ENCODE measurements around the gene PPP1R12B.
"Not testable (repeated sequence)": the region's sequence is repeated elsewhere in the genome, so short reads cannot be mapped to it uniquely, and the experiment has no call there.

Gene PPP1R12B

GRCh38 chr1:202438393-202439174 is 90.1 kb downstream of the PPP1R12B start:
- DNase-seq, result no peak

GRCh38 chr1:202439308-202439707 is 90.8 kb downstream of the PPP1R12B start:
- DNase-seq, result no peak

- not testable (repeated sequence) for DNase-seq
Observed at GRCh38 chr1:202448140-202448539, 99.6 kb downstream of the PPP1R12B start.

GRCh38 chr1:202451641-202452040 is 103.1 kb downstream of the PPP1R12B start:
- not testable (repeated sequence) for DNase-seq

GRCh38 chr1:202452508-202452907 is 104.0 kb downstream of the PPP1R12B start:
- DNase-seq, result no peak

GRCh38 chr1:202456372-202457169 is 108.1 kb downstream of the PPP1R12B start:
- not testable (repeated sequence) for DNase-seq

- not testable (repeated sequence) for DNase-seq
Observed at GRCh38 chr1:202458651-202459050, 110.2 kb downstream of the PPP1R12B start.

- not testable (repeated sequence) for DNase-seq
Observed at GRCh38 chr1:202459470-202460142, 111.1 kb downstream of the PPP1R12B start.

GRCh38 chr1:202460143-202460495 is 111.6 kb downstream of the PPP1R12B start:
- DNase-seq, result not testable (repeated sequence)

- DNase-seq, result peak in 1 of 56 donors; percentile 15
Observed at GRCh38 chr1:202462342-202463076, 114.0 kb downstream of the PPP1R12B start.

GRCh38 chr1:202464153-202464742 is 115.7 kb downstream of the PPP1R12B start:
- peak in 1 of 56 donors; percentile 35 for DNase-seq

- not testable (repeated sequence) for DNase-seq
Observed at GRCh38 chr1:202465644-202466270, 117.3 kb downstream of the PPP1R12B start.

- DNase-seq, result not testable (repeated sequence)
Observed at GRCh38 chr1:202466339-202466738, 117.8 kb downstream of the PPP1R12B start.

GRCh38 chr1:202467381-202467780 is 118.9 kb downstream of the PPP1R12B start:
- DNase-seq, result not testable (repeated sequence)

- DNase-seq, result not testable (repeated sequence)
Observed at GRCh38 chr1:202468695-202469094, 120.2 kb downstream of the PPP1R12B start.

GRCh38 chr1:202469123-202469522 is 120.6 kb downstream of the PPP1R12B start:
- DNase-seq, result not testable (repeated sequence)

- DNase-seq, result no peak
Observed at GRCh38 chr1:202471246-202471645, 122.7 kb downstream of the PPP1R12B start.

- DNase-seq, result peak in 1 of 56 donors; percentile 13
Observed at GRCh38 chr1:202472347-202473124, 124.0 kb downstream of the PPP1R12B start.

Data from amygdala (tissue), 56 donors.